GM21619 (cell line): ENCODE results near the gene SOWAHA.

Experiments
- ATAC-seq: cut with Tn5 transposase; IDR thresholded peaks from one replicate; pipeline ENCODE4 v1.9.1; 2021; ENCODE audit not compliant: unreplicated experiment

Gene SOWAHA

DNA sequence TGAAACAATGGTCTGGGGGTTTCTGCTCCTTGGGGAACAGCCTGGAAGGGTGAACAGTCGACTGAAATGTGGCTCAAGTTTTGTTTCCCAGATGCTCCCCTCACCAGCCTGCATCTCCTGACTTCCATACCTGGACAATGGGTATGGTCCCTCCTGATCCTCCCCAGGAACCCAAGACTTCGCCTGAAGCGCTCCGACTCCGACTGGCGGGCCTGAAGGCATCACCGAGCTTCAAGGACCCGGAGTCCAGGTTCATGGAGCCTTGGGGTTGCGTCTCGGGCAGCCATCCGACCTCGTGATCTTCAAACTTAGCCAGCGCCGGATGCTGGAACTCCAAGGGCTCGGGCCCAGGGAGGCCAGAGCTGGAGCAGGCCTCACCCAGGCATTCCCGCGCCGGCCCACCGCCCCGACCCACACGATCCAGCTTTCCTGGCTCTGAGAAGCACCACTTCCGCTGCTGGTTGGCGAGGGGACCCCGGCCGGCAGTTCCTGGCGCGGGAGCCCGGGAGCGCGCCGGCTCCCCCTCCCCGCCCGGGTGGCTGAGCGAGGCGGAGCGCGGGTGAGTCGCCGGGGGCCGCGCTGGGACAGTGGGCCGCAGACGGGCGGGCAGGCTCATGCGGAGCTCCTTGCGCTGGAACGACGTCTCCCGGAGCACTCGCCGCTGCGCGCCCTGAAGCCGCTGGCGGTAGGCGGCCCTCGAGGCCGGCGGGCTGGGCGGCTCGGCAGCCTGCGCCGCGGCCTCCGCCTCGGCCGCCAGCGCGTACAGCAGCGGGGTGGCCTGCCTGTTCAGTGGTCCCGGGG, 12.1 kb downstream of the SOWAHA start:
- no peak for ATAC-seq

DNA sequence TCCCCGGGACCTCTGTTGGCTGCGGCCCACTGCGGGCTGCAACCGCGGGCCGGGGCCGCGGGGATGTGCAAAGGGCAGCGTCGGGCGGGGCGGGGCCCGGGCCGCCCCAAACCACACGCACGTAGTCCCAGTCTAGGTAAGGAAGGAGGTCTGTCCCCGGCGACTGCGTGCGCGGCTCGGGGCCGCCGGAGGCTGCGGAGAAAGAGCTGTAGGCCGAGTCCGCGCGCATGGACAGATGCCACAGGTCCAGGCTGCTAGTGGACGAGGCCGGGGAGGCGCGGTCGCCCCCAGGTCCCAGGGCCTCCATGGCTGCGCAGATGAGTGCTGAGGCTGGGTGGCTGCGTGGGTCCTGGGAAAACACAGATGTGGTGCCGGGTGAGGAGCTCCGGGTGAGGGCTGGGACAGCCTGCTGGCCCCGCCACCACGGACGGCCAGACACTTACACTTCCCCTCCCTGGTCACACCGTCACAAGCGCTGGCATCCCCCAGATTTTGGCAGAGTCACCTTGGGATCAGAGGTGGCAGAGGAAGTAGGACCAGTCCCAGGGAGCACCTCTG, 12.8 kb downstream of the SOWAHA start:
- ATAC-seq = no peak

GRCh38 chr5:132826424-132827082, 13.5 kb downstream of the SOWAHA start:
- ATAC-seq = no peak

GRCh38 chr5:132827943-132828673, 15.0 kb downstream of the SOWAHA start:
- no peak for ATAC-seq

DNA sequence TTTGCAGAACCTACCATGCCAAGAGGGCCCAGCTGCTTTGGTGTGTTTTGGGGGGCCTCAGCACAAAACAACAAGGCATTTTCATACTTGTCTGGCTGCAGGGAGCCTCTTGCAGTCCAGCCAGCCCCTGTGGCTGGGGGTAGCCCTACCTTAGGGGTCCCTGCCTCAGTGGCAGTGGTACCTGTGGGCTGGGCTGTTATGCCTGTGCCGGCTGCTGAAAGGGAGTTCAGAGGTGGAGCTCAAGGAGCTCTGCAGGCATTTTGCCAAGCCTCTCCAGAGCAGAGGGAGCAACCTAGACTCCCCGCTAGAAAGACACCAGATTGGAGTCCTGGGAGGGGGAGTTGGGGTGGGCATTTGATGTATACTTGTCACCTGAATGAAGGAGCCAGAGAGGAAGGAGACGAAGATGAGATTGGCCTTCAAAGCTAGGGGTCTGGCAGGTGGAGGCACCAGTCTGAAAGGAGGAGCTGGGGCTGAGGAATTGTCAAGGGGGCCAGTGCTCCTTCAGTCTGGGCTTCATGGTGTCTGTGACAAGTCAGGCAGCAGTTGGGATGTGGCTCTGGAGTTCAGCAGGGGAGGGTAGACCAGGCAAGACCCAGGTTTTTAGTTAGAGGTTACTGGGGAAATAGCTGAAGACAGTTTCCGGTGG, 15.9 kb downstream of the SOWAHA start:
- no peak for ATAC-seq

- peak; percentile 71 for ATAC-seq
Observed at GRCh38 chr5:132829742-132830435, 16.8 kb downstream of the SOWAHA start.

- peak; percentile 60 for ATAC-seq
Observed at GRCh38 chr5:132830436-132831094, 17.5 kb downstream of the SOWAHA start, which contains the start of gene SHROOM1. Gene SHROOM1 (minus strand): TSS chr5:132830647. CDS start chr5:132826140, 4,507 bp downstream.

DNA sequence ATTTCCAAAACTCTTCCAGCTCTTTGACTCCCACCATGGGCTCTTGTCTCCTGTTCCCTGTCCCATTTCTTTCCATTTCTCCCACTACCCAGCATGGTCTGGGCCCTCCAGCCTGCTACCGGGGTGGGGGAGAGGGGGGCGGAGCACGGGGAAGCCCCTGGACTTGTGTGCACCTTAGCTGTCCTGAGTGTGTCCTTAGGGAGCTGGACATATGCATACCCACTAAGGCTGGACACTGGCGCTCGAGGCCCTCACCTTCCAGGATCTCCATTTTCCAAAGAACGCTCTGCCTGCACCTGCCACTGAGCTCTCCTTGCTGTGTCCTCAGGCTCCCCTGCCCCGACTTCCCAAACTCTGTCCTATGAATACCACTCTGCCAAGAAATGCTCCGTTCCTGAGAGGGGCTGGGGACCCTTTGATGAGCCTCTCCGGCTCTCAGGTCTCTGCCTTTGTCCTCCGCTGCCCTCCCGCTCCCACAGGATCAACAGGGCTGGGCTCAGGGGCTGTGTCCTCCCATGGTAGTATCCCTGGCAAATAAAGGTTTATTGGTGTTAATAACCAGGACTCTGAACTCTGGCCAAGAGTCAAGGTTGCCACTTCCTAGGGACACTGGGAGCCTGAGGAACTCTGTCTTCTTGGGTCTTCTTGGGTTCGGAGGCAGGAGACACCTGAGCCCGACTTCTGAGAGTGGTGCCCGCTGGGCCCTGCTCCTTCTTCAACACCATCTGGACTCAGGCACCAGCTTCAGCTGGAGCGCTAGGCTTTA, 18.2 kb downstream of the SOWAHA start:
- ATAC-seq = no peak

GRCh38 chr5:132832612-132833011, 19.5 kb downstream of the SOWAHA start:
- ATAC-seq = no peak

DNA sequence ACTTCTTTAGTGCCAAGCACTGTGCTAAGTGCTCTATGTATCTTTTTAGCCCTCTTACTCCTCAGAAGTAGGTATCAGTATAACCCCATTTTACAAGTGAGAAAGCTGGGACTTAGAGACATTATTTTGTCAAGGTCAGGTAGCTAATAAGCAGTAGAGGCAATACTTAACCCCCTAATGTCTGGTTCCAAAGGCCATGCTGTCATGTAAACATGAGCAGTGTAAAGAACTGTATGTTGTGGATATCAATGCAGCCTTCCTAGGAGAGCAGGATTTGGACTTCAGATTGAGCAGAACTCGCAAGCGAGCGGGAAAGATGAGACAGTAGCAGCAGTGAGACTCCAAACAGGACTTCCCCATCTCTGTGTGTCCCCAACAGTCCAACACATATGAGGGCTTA, 21.0 kb downstream of the SOWAHA start:
- no peak for ATAC-seq

GRCh38 chr5:132836852-132837251, 23.8 kb downstream of the SOWAHA start:
- no peak for ATAC-seq

DNA sequence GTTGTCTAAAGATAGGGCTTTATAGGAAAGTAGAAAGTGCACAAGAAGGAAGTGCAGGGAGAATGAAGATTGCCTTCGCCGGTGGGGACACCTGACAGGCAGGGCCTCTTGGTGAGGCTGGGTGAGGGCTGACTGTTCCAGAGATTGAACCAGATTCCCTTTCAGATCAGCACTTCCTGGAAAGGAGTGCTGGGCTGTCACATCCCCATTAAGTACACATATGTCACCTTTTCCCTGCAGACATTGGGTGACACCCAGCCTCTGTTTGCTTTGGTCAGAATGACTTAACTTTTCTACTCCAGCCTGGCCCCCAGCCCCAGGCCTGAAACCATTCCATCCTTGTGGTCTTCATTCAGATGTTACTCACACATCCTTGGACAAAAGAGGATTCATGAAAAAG, 24.8 kb downstream of the SOWAHA start:
- ATAC-seq = no peak

DNA sequence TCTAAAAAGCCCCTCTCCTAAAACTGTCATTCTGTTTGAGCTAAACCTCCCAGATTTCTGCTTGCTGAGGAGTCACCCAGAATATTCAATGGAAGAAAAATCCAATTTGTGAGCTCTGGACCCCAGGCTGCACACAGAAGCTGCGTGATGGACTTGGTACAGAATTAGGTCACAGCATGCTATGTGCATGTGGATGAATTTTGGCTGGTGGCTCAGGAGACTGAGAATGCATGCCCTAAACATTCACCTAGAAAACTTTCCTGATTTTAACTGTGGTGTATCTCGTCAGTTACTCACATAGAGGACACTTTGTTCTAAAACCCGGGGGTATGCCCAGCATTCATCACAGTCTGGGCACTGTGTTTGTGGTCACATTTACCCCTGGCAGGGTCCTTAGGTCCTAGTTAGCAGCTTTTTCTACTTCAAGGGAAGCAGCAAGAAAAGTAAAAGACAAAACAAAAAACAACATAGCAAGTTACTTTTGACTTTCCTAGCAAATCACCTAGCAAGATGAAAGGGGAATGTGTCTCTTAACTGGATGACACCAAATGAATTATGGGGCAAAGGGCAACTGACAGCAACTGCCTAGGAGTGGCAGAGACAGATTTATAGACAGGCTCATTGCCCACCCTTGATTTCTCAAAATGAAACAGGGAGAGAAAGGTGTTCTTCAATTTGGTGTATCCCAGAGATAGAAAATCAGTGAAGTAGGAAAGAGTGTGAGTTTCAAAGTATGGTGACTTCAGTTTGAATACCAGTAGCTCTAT, 25.6 kb downstream of the SOWAHA start:
- no peak for ATAC-seq

DNA sequence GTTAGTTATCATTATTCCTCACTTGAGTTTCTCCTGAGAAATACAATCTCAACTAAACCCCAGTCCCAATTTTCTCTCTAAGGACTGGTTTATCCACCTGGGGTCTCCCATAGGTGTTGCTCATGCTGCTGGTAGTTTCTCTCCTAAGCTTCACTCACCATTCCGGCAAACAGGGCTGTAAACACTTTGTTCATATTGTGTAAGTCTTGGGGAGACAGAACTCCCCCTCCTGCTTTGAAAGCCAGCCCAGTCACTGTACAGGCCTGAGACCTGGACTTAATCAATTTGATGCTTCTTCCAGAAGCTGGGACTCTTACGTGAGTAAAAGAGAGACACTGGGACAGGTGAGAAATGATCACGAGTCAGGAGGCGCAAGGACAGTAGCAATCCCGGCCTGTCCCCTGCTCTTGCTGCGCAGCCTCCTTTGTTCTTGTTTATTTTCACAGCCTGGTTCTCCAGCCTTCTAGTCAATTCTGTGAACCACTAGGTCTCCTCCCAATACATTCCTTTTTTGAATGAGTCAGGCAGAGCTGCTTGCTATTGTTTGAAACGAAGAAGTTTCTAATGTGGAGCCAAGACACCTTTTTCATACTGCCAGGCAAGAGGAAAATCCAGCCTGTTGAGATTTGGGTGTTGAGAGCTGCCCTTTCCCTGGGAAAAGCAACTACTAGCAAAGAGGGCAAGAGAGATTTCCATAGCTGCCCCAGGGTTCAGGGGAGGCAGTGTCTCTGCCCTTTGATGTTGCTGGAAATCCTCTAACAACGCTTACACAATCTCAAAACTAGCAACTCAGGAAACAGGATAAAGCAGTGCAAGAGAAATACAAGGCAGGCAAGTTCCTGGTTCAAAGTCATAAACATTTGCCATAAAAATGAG, 26.6 kb downstream of the SOWAHA start:
- ATAC-seq = no peak

- no peak for ATAC-seq
Observed at GRCh38 chr5:132840313-132840712, 27.2 kb downstream of the SOWAHA start.

DNA sequence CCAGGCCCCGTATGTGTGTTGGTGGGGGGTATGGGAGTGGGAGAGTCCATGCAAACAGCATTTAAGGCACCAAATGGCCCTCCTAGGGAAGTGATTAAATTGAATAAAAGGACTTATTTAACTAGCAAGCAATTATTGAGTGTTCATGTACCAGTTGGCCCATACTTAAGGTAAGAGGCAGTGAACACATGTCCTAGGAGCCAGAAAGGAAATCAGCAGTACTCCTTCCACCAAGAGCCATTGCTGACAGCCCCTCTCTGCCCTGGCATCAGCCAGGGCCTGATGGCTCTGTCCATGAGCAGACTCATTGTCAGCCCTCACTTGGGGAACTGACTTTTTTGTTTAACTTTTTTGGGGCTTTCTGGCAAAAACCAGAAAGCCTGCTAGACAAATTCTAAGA, 27.8 kb downstream of the SOWAHA start:
- ATAC-seq = no peak

- ATAC-seq = no peak
Observed at GRCh38 chr5:132841305-132841704, 28.2 kb downstream of the SOWAHA start.
